Measurements from ENCODE around the gene ZFAND3. TPM values are rescaled to one million over a fixed set of nuclear protein-coding genes. Genes with fewer than 3 reads are reported as not detected.
A peak's percentile ranks its signal among the peaks of the same experiment; 100 is the strongest.

ZFAND3 gene, protein sequence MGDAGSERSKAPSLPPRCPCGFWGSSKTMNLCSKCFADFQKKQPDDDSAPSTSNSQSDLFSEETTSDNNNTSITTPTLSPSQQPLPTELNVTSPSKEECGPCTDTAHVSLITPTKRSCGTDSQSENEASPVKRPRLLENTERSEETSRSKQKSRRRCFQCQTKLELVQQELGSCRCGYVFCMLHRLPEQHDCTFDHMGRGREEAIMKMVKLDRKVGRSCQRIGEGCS
- 84.4 and 89.8 TPM in 2 replicates for total RNA-seq
- long read RNA-seq, partial matches to known transcripts: 0 of 8 reads
- long read RNA-seq, other reads (novel, unspliced or antisense): 8 of 8 reads

DNA sequence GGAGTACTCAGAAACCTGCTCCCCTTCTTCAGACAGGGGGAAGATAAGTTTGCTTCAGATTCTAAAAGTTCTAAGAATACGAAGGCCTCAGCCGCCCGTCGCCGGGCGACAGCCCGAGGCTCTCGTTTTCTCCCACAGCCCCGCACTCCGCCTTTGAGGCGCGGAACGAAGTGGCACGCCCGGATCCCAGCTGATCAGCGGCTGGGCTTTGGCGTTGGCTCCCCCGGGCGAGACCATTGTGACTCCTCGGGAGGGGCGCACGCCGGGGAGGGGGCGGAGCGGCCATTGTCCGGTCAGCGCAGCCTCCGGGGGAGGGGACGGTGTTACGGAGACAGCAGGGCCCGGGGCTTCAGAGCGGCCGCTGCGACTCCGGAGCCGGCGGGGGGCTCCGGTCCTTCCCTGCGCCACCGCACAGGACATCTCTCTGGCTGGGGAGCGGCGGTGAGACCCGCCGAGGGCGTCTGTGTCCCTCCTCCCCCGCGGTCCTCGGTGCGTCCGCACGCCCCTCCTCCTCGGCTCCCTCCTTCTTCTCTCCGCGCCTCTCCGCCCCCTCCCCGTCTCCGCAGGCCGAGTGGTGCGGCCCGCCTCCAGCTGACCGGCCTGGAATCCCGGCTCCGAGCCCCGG lies at the start of gene ZFAND3:
Gene ZFAND3 (plus strand): TSS at position 551 of the 625 bp plus-strand sequence. CDS start 219 bp downstream, outside the sequence.
- no peaks in the 10 kb centered on the region for H3K36me3 Mint-ChIP-seq (ENCODE audit: unreplicated experiment)

GRCh38 chr6:37774028-37774680 lies 45.4 kb upstream of the ZFAND3 start:
- Mint-ChIP-seq H3K27me3 (ENCODE audit: unreplicated experiment) (peaks cover 5% of the 10 kb centered on the region), H3K36me3 (ENCODE audit: unreplicated experiment) (no peaks in the 10 kb centered on the region), H3K4me3 (ENCODE audit: unreplicated experiment) (no peak overlapping the region), H3K9me3 (ENCODE audit: unreplicated experiment) (peaks cover 4% of the 10 kb centered on the region), H3K4me1 (ENCODE audit: unreplicated experiment) (peaks cover 37% of the 10 kb centered on the region), H3K27ac (ENCODE audit: unreplicated experiment) (no peak overlapping the region)
- DNase-seq (ENCODE audit: extremely low spot score, unreplicated experiment): no peak
- TF ChIP-seq, protein P1, sequence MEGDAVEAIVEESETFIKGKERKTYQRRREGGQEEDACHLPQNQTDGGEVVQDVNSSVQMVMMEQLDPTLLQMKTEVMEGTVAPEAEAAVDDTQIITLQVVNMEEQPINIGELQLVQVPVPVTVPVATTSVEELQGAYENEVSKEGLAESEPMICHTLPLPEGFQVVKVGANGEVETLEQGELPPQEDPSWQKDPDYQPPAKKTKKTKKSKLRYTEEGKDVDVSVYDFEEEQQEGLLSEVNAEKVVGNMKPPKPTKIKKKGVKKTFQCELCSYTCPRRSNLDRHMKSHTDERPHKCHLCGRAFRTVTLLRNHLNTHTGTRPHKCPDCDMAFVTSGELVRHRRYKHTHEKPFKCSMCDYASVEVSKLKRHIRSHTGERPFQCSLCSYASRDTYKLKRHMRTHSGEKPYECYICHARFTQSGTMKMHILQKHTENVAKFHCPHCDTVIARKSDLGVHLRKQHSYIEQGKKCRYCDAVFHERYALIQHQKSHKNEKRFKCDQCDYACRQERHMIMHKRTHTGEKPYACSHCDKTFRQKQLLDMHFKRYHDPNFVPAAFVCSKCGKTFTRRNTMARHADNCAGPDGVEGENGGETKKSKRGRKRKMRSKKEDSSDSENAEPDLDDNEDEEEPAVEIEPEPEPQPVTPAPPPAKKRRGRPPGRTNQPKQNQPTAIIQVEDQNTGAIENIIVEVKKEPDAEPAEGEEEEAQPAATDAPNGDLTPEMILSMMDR (IDR thresholded peaks at IDR 0.05): no peak

More for the DNA sequence above, at the start of gene ZFAND3:
- Mint-ChIP-seq H3K27ac (ENCODE audit: unreplicated experiment) (peak within 1 kb of the TSS; percentile 99), H3K4me1 (ENCODE audit: unreplicated experiment) (peaks cover 50% of the 10 kb centered on the region), H3K4me3 (ENCODE audit: unreplicated experiment) (peak within 1 kb of the TSS; percentile 91), H3K27me3 (ENCODE audit: unreplicated experiment) (no peaks in the 10 kb centered on the region), H3K9me3 (ENCODE audit: unreplicated experiment) (no peaks in the 10 kb centered on the region)
- TF ChIP-seq, protein P1 (IDR thresholded peaks at IDR 0.05): no peak
- DNase-seq (ENCODE audit: extremely low spot score, unreplicated experiment): peak; percentile 100

- H3K9me3 Mint-ChIP-seq (ENCODE audit: unreplicated experiment): peaks cover 4% of the 10 kb centered on the region
Measured at GRCh38 chr6:37776566-37776965, 43.0 kb upstream of the ZFAND3 start.

GRCh38 chr6:37777272-37777834 lies 42.2 kb upstream of the ZFAND3 start:
- DNase-seq (ENCODE audit: extremely low spot score, unreplicated experiment): no peak
- H3K4me1 Mint-ChIP-seq (ENCODE audit: unreplicated experiment): peaks cover 35% of the 10 kb centered on the region
- H3K36me3 Mint-ChIP-seq (ENCODE audit: unreplicated experiment): no peaks in the 10 kb centered on the region
- H3K27me3 Mint-ChIP-seq (ENCODE audit: unreplicated experiment): peaks cover 5% of the 10 kb centered on the region
- H3K27ac Mint-ChIP-seq (ENCODE audit: unreplicated experiment): peak overlapping the region; percentile 9
- TF ChIP-seq, protein P1 (IDR thresholded peaks at IDR 0.05): no peak
- peaks cover 4% of the 10 kb centered on the region for H3K9me3 Mint-ChIP-seq (ENCODE audit: unreplicated experiment)
- H3K4me3 Mint-ChIP-seq (ENCODE audit: unreplicated experiment): no peak overlapping the region

More at GRCh38 chr6:37776566-37776965, 43.0 kb upstream of the ZFAND3 start:
- Mint-ChIP-seq H3K36me3 (ENCODE audit: unreplicated experiment) (no peaks in the 10 kb centered on the region), H3K27ac (ENCODE audit: unreplicated experiment) (no peak overlapping the region), H3K4me1 (ENCODE audit: unreplicated experiment) (peaks cover 40% of the 10 kb centered on the region), H3K4me3 (ENCODE audit: unreplicated experiment) (no peak overlapping the region), H3K27me3 (ENCODE audit: unreplicated experiment) (peaks cover 5% of the 10 kb centered on the region)
- DNase-seq (ENCODE audit: extremely low spot score, unreplicated experiment): no peak
- TF ChIP-seq, protein P1 (IDR thresholded peaks at IDR 0.05): no peak
